Activated CD4-positive, CD25-positive, alpha-beta regulatory T cell treated with anti-CD3 and anti-CD28 coated beads, Interleukin-2, amount 50 U/mL, for 72 hours (primary cell): ENCODE measurements around the gene HCFC1.
"Not testable (repeated sequence)": the region's sequence is repeated elsewhere in the genome, so short reads cannot be mapped to it uniquely, and the experiment has no call there.

ENCODE experiments used
- DNase-seq: peaks from one replicate; pipeline ENCODE4 v3.0.0; 2021

The HCFC1 gene

GRCh38 chrX:154006947-154007346 is 35.3 kb upstream of the HCFC1 start:
- DNase-seq, result no peak

DNA sequence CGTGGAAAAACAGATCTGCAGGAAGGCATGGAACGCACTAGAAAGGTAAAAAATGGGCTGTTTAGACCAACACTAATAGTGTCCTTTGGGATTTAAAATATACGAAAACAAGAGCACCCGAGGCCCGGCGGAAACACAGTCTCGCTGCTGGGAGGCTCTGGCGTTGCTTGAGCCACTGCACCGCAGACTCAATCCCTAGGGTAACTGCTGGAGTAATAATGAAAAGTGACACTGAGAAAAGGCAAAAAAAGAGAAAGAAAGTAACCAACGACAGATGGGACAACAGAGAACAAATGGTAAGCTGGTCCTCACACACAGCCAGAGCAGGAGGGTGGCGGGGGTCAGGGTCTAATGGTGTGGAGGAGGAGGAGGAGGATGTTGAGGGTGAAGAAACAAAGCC is 32.7 kb upstream of the HCFC1 start:
- DNase-seq, result no peak

- DNase-seq, result peak; percentile 57
These were observed 30.6 kb upstream of the HCFC1 start for GRCh38 chrX:154002215-154002719.

GRCh38 chrX:154000051-154000450 is 28.4 kb upstream of the HCFC1 start:
- no peak for DNase-seq

DNA sequence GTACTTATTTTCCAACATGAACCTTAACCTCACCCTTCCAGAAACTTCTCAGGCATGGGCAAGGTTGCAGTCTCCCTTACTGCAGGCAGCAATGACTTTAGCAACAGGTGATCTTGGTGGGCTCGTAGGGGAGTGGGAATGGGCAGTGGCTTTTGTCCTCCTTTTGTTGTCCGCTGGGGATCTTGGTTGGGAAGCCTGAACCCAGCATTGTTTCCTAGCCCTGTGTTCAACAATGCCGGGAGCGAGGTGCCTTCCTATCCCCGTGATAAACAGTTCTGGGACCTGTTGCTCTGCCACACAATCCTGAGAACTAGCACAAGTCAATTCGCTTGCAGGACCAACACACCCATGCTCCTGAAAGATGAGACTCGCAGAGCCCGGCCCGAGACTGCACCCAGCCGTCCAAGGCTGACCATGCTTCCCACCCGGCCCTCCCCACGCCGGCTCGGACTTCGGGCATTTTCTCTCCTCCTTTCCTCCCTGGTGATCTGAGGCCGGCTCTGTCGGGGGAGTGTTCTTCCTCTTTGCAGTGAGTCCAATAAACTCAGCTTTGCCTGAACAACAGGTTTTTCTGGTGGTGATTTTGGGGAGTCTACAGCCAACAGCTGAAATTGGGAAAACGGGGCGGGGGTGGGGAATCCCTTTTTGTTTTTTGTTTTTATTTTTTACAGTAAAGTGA is 27.9 kb upstream of the HCFC1 start:
- DNase-seq, result no peak

- DNase-seq, result no peak
These were observed 23.9 kb upstream of the HCFC1 start for GRCh38 chrX:153995504-153995903.

- DNase-seq, result not testable (repeated sequence)
These were observed 22.8 kb upstream of the HCFC1 start for GRCh38 chrX:153994398-153994797.

DNA sequence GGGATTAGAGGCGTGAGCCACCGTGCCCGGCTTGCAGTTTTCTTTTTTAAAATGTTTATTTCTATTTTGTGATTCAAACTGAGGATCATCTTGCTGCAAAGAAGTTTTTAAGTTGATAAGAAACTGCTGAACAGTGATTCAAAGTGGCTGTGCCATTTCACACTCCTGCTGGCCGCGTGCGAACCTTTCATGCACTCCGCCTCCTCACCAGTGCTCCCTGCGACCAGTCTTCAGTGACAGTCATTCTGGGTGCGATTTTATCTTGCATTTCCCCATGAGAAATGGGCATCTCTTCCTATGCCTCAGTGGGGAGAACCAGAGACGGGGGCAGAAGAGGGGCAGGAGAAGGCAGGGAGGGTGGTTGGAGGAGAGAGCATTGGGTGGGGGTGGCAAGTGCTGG is 22.4 kb upstream of the HCFC1 start:
- DNase-seq, result no peak

- DNase-seq, result no peak
These were observed 21.5 kb upstream of the HCFC1 start for GRCh38 chrX:153993079-153993478.

GRCh38 chrX:153992180-153992579 is 20.6 kb upstream of the HCFC1 start:
- DNase-seq, result no peak

DNA sequence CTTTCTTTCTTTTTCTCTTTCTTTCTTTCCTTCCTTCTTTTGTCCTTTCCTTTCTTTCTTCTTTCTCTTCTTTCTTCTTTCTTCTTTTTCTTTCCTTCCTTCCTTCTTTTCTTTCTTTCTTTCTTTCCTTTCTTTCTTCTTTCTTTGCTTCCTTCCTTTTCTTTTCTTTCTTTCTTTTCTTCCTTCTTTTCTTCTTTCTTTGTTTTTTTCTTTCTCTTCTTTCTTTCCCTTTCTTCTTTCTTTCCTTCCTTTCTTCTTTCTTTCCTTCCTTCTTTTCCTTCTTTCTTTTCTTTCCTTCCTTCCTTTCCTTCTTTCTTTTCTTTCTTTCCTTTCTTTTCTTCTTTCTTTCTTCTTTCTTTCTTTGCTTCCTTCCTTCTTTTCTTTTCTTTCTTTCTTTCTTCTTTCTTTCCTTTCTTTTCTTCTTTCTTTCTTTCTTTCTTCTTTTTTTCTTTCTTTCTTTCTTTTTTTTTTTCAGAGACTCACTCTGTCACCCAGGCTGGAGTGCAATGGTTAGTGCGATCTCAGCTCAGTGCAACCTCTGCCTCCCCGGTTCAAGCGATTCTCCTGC is 19.5 kb upstream of the HCFC1 start:
- no peak for DNase-seq

DNA sequence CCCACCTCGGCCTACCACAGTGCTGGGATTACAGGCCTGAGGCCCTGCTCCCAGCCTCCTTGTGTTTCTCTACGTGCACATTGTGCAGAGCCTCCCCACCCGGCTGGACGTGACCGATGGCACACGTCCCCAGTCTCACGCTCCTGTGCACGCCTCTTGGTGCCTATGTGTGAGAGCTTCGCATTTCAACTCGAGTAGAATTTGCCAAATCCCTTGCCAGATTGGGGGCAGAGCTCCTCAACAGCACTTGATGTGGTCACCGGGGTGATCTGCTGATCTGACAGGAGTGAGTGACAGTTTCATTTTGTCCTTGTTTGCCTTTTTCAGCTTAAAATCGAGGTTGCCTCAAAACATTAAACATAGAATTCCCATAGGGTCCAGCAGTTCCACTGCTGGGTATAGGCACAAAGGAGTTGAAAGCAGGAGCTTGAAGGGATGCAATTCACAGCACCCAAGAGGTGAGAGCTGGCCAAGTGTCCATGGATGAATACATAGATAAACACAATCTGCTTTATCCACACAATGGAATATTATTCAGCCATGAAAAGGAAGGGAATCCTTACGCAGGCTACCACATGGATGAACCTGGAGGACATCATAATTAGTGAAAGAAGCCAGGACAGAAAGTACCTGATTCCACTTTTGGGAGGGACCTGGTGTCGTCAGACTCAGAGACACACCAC is 18.5 kb upstream of the HCFC1 start:
- no peak for DNase-seq

DNA sequence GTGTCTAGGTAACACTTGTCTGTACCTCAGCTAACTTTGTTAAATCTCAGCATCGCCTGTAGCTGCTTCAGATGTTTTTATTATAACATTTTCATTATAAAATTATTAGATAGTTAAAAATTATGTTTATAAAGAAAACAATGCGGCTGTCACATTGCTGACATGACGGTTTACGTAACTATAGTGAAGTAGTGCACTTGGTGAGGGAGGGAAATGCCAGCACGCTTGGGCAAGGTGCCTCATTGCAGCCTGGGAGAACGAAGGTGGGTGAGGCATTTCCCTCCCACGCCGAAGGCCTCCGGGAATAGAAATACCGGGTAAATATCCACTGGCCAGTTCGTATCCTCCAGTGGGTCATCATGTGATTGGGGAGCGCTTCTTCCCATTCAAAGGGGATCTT is 16.9 kb upstream of the HCFC1 start:
- no peak for DNase-seq

DNA sequence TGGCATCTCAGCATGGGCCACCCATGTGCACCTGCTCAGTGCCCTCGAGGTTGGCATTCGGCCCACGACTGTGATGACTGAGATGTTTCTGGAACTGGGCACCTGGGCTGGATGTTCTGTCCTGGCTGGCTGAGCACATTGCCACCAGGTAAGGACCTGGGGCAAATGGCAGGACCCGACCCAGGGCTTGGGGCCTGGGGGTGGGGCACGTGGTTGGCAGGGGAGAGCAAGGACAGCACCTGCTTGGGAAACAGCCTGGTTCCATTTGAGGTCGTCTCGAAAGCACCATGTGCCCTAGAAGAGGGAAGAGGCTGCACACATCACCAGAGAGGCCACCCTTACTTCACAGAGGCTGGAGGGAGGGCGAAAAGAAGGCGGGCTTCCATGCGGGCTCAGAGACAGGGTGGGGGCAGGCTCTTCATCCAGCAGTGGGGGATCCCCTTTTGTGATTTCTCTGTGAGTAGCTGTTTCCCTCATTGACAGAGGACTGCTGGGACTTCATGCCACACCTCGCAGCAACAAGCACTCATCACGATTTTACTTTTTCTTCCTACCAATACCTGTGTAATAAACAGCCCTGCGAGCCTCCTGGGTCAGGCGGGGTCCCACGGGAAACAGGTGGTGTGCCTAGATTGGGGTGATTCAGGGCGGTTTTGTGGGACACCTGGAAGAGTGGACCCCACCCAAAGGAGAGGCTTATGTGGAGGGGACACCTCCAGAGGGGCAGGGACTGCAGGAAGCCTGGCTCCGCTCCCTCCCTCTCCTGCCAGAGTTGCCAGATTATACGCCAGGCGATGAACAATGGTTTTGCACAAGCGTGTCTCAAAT is 12.9 kb upstream of the HCFC1 start:
- no peak for DNase-seq

GRCh38 chrX:153983321-153983801 is 11.7 kb upstream of the HCFC1 start:
- peak; percentile 34 for DNase-seq

- no peak for DNase-seq
These were observed 10.3 kb upstream of the HCFC1 start for GRCh38 chrX:153981771-153982533.

GRCh38 chrX:153981231-153981630 is 9.6 kb upstream of the HCFC1 start:
- no peak for DNase-seq

GRCh38 chrX:153980394-153980793 is 8.8 kb upstream of the HCFC1 start:
- DNase-seq, result not testable (repeated sequence)

DNA sequence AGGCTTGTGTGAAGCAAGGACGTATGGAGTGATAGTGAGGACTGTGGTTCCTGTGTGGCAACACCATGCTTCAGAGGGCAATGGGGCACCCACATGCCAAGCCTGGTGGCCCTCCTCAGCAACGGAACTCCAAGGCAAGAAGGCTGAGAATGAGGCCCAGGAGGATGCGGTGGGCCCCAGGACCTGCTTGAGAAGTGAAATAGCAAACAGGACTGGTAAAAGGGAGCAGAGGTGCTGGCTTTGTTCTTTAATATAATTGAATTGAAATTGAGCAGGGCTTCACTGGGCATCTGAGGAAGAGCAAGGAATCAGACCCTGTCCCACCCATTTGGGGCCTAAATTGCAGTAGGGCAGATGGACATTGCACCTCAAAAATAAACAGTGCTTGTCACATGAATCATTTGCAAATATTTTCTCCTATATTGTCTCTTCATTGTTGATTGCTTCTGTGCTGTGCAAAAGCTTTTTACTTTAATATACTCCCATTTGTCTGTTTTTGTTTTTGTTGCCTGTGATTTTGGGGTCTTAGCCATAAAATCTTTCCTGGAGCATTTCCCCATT is 3.2 kb upstream of the HCFC1 start:
- DNase-seq, result no peak

DNA sequence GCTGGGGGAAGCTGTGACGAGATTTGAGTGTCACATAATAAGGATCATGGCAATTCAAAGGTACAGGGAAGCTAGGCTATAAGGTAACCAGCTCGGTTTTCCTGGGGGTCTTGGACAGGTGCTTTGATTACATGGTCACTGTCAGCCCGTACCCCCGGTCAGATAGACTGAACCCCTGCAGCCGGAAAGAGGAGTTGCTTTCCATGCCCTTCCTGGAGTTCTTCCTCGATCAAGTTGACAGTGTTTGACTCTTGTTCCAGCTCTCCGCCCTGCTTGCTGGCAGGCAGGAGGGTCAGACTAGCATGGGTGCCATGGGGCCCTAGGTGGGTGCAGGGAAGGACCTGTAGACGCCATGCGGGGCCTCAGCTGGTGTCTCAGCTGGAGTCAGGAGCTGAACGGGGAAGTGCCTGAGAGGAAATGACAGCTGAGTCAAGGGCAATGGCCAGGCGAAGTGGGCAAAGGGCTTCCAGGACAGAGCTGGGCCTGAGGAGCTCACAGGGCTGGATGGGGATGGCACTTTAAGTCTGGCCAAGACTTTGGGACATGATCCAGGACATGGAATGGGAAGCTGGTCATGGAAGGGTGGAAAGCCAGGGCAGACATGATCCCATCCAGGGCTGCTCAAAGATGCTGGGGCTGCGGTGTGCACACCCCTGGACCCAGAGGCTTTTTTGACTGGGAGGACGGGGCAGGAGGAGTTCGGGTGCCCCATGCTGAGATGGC is 2.5 kb upstream of the HCFC1 start:
- no peak for DNase-seq
